SK-N-SH treated with all-trans-retinoic acid at 6 μM for 48 hours (cell line): ENCODE results near the gene KRTAP5-8.

Source experiments
- ATAC-seq: fragments of 200-7000 bp; cut with Tn5 transposase; 3 replicates; pipeline ENCODE4 v1.9.1; 2020; ENCODE audit warnings: mild to moderate bottlenecking, moderate library complexity
- BACH2 ChIP-seq: fragments of 250-450 bp; sonication (Bioruptor Pico); IDR thresholded peaks from 2 replicates; pipeline ENCODE4 v1.9.0; 2021; ENCODE audit warnings: mild to moderate bottlenecking, borderline replicate concordance
- CREB5 ChIP-seq: fragments of 250-450 bp; sonication (Bioruptor Pico); IDR thresholded peaks from 2 replicates; pipeline ENCODE4 v1.5.1; 2020; ENCODE audit warnings: low read depth, mild to moderate bottlenecking, moderate library complexity
- CSRNP3 ChIP-seq: fragments of 250-450 bp; sonication (Bioruptor Pico); IDR thresholded peaks from 2 replicates; pipeline ENCODE4 v1.5.1; 2021; ENCODE audit warnings: mild to moderate bottlenecking, moderate library complexity
- ESRRG ChIP-seq: fragments of 250-450 bp; sonication (Bioruptor Pico); IDR thresholded peaks from 2 replicates; pipeline ENCODE4 v1.6.1; 2021; ENCODE audit warnings: mild to moderate bottlenecking
- GLIS3 ChIP-seq: fragments of 250-450 bp; sonication (Bioruptor Pico); IDR thresholded peaks from 2 replicates; pipeline ENCODE4 v1.5.0; 2020; ENCODE audit warnings: mild to moderate bottlenecking, moderate library complexity
- ISL1 ChIP-seq: fragments of 250-450 bp; sonication (Bioruptor Pico); IDR thresholded peaks from 2 replicates; pipeline ENCODE4 v2.1.2; 2022; ENCODE audit warnings: mild to moderate bottlenecking, moderate library complexity
- RARB ChIP-seq: fragments of 250-450 bp; sonication (Bioruptor Pico); IDR thresholded peaks from 2 replicates; pipeline ENCODE4 v1.8.0; 2021; ENCODE audit warnings: mild to moderate bottlenecking, moderate library complexity
- SNAI2 ChIP-seq: fragments of 250-450 bp; sonication (Bioruptor Pico); IDR thresholded peaks from 2 replicates; pipeline ENCODE4 v1.5.0; 2020; ENCODE audit warnings: mild to moderate bottlenecking, moderate library complexity
- TCF4 ChIP-seq: fragments of 250-450 bp; sonication (Bioruptor Pico); IDR thresholded peaks from 2 replicates; pipeline ENCODE4 v1.8.0; 2021; ENCODE audit warnings: mild to moderate bottlenecking, moderate library complexity, borderline replicate concordance
- TSHZ2 ChIP-seq: fragments of 250-450 bp; sonication (Bioruptor Pico); IDR thresholded peaks from 2 replicates; pipeline ENCODE4 v1.5.0; 2020; ENCODE audit warnings: mild to moderate bottlenecking, moderate library complexity
- ZC3H10 ChIP-seq: fragments of 250-450 bp; sonication (Bioruptor Pico); IDR thresholded peaks from 2 replicates; pipeline ENCODE4 v1.5.1; 2021; ENCODE audit warnings: mild to moderate bottlenecking, moderate library complexity
- ZFP3 ChIP-seq: fragments of 250-450 bp; sonication (Bioruptor Pico); IDR thresholded peaks from 2 replicates; pipeline ENCODE4 v1.5.0; 2020; ENCODE audit warnings: mild to moderate bottlenecking, moderate library complexity
- ZNF565 ChIP-seq: fragments of 450-650 bp; formaldehyde crosslinking; conservative IDR thresholded peaks from 2 replicates; pipeline ENCODE4 v1.5.0; 2020; ENCODE audit warnings: low read depth, mild to moderate bottlenecking, moderate library complexity
- ZNF70 ChIP-seq: fragments of 450-650 bp; formaldehyde crosslinking; IDR thresholded peaks from 2 replicates; pipeline ENCODE4 v1.5.0; 2020; ENCODE audit warnings: mild to moderate bottlenecking, moderate library complexity
- ZNF8 ChIP-seq: fragments of 450-650 bp; formaldehyde crosslinking; IDR thresholded peaks from 2 replicates; pipeline ENCODE4 v1.5.0; 2020; ENCODE audit warnings: mild to moderate bottlenecking, moderate library complexity
- TF ChIP-seq, protein P1 (sequence below): fragments of 250-450 bp; sonication (Bioruptor Pico); IDR thresholded peaks from 2 replicates; pipeline ENCODE4 v1.8.0; 2020; ENCODE audit warnings: mild to moderate bottlenecking, moderate library complexity, borderline replicate concordance
- TF ChIP-seq, protein P2 (sequence below): fragments of 250-450 bp; sonication (Bioruptor Pico); IDR thresholded peaks from 2 replicates; pipeline ENCODE4 v1.8.0; 2021; ENCODE audit warnings: low read depth, mild to moderate bottlenecking, moderate library complexity, borderline replicate concordance

KRTAP5-8 gene

DNA sequence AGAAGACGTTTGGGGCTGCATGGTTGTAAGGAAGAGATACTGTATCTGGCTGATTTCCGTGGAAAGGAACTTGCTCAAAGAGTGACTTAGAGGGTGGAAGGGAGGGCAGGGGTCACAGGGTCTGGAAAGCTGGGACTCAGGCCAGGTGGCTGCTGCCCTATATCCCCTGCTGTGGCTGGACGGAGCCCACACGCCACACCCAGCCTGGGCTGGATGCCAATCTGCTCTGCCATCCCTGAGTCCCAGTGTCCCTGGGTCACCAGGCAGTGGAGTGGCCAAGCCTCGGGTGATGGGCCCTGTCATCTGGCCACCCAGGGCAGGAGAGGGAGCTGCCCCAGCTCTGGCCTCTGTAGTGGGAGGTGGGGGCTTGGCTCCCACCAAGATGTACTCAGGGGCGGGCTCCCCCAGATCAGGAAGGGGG lies 37.2 kb upstream of the KRTAP5-8 start:
- no peak for ATAC-seq
- TF ChIP-seq ESRRG (CRISPR knock-in tag), result no peak
- TF ChIP-seq GLIS3 (CRISPR knock-in tag), result no peak
- no peak for TF ChIP-seq ZNF565 (CRISPR knock-in tag)
- TF ChIP-seq CREB5 (CRISPR knock-in tag), result no peak
- TF ChIP-seq TCF4 (CRISPR knock-in tag), result no peak
- no peak for TF ChIP-seq ZFP3
- no peak for TF ChIP-seq ZNF8 (CRISPR knock-in tag)
- no peak for TF ChIP-seq ZNF70
- no peak for TF ChIP-seq SNAI2 (CRISPR knock-in tag)
- no peak for TF ChIP-seq TSHZ2 (CRISPR knock-in tag)
- no peak for TF ChIP-seq BACH2

GRCh38 chr11:71501071-71501985 lies 36.5 kb upstream of the KRTAP5-8 start:
- TF ChIP-seq TSHZ2 (CRISPR knock-in tag), result no peak
- no peak for TF ChIP-seq SNAI2 (CRISPR knock-in tag)
- TF ChIP-seq RARB (CRISPR knock-in tag), result no peak
- TF ChIP-seq GLIS3 (CRISPR knock-in tag), result no peak
- TF ChIP-seq ISL1 (CRISPR knock-in tag), result no peak
- TF ChIP-seq TCF4 (CRISPR knock-in tag), result no peak
- no peak for ATAC-seq

GRCh38 chr11:71502026-71502425 lies 35.8 kb upstream of the KRTAP5-8 start:
- ATAC-seq, result no peak
- no peak for TF ChIP-seq TSHZ2 (CRISPR knock-in tag)
- TF ChIP-seq, protein P1, sequence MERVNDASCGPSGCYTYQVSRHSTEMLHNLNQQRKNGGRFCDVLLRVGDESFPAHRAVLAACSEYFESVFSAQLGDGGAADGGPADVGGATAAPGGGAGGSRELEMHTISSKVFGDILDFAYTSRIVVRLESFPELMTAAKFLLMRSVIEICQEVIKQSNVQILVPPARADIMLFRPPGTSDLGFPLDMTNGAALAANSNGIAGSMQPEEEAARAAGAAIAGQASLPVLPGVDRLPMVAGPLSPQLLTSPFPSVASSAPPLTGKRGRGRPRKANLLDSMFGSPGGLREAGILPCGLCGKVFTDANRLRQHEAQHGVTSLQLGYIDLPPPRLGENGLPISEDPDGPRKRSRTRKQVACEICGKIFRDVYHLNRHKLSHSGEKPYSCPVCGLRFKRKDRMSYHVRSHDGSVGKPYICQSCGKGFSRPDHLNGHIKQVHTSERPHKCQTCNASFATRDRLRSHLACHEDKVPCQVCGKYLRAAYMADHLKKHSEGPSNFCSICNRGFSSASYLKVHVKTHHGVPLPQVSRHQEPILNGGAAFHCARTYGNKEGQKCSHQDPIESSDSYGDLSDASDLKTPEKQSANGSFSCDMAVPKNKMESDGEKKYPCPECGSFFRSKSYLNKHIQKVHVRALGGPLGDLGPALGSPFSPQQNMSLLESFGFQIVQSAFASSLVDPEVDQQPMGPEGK (CRISPR knock-in tag), result no peak
- TF ChIP-seq ZNF8 (CRISPR knock-in tag), result no peak
- no peak for TF ChIP-seq ZNF70
- no peak for TF ChIP-seq GLIS3 (CRISPR knock-in tag)
- no peak for TF ChIP-seq ZC3H10 (CRISPR knock-in tag)
- TF ChIP-seq RARB (CRISPR knock-in tag), result no peak
- TF ChIP-seq ESRRG (CRISPR knock-in tag), result no peak
- TF ChIP-seq SNAI2 (CRISPR knock-in tag), result no peak
- no peak for TF ChIP-seq ISL1 (CRISPR knock-in tag)
- TF ChIP-seq, protein P2, sequence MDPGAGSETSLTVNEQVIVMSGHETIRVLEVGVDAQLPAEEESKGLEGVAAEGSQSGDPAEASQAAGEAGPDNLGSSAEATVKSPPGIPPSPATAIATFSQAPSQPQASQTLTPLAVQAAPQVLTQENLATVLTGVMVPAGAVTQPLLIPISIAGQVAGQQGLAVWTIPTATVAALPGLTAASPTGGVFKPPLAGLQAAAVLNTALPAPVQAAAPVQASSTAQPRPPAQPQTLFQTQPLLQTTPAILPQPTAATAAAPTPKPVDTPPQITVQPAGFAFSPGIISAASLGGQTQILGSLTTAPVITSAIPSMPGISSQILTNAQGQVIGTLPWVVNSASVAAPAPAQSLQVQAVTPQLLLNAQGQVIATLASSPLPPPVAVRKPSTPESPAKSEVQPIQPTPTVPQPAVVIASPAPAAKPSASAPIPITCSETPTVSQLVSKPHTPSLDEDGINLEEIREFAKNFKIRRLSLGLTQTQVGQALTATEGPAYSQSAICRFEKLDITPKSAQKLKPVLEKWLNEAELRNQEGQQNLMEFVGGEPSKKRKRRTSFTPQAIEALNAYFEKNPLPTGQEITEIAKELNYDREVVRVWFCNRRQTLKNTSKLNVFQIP (CRISPR knock-in tag), result no peak
- TF ChIP-seq ZFP3, result no peak
- no peak for TF ChIP-seq CSRNP3 (CRISPR knock-in tag)
- TF ChIP-seq BACH2, result no peak
- TF ChIP-seq CREB5 (CRISPR knock-in tag), result no peak
- TF ChIP-seq, all 23 proteins: peak for 0
